HG03520 (cell line): ENCODE results near the gene FOXL3.
"Not testable (repeated sequence)": the region's sequence is repeated elsewhere in the genome, so short reads cannot be mapped to it uniquely, and the experiment has no call there.

Experiments used
- ATAC-seq: cut with Tn5 transposase; IDR thresholded peaks from one replicate; pipeline ENCODE4 v1.9.1; 2021; ENCODE audit warnings: mild to moderate bottlenecking, moderate library complexity; ENCODE audit not compliant: unreplicated experiment

FOXL3 gene

DNA sequence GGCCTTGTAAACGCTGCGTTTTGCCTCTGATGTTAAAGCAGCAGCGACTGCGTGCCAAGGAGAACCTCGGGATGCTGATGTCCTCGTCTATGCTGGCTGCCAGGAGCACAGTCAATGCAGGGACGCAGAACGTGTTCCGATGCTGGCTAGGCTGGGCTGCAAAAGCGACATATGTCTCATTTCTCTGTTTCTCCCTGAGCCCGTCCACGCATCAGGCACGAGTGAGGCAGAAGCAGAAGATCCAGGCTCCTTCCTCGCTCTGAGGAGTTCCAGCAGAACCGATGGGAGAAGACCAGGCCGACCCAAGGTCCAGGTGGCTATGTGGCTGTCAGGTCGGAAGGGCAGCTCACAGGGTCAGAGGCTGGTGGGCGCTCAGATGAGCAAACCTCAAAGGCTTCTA, 3.7 kb upstream of the FOXL3 start:
- no peak for ATAC-seq

GRCh38 chr7:288671-289101, 1.3 kb upstream of the FOXL3 start:
- no peak for ATAC-seq

DNA sequence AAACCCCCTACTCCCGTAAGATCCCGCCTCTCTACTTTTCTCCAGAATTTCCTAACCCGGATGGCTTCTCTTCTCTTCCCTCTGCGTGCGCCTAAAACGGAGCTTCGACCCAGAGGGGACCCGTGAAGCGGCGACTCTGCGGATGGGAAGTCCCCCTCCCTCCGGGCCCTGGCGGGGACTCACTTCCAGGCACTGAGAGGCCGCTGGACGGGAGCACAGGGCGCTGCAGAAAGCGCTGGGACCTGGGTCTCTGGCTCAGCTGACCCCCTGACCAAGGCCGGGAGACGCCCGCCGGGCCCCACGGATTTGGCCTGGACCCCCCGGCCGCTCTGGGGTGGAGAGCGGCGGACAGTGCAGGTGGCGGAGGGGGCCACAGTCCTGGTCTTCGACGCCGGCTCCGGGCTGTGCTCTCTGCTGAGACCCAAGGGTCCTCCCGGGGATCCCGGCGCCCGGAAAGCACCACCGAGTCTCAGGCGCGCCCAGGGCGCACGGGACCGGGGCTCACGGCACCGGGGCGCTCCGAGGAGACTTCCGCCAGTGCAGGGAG, 688 bp upstream of the FOXL3 start:
- no peak for ATAC-seq

- ATAC-seq = no peak
Measured at GRCh38 chr7:290554-291372, 793 bp downstream of the FOXL3 start.

- ATAC-seq = no peak
Measured at GRCh38 chr7:291373-292092, 1.6 kb downstream of the FOXL3 start.

GRCh38 chr7:292226-292625, 2.3 kb downstream of the FOXL3 start:
- ATAC-seq = no peak

DNA sequence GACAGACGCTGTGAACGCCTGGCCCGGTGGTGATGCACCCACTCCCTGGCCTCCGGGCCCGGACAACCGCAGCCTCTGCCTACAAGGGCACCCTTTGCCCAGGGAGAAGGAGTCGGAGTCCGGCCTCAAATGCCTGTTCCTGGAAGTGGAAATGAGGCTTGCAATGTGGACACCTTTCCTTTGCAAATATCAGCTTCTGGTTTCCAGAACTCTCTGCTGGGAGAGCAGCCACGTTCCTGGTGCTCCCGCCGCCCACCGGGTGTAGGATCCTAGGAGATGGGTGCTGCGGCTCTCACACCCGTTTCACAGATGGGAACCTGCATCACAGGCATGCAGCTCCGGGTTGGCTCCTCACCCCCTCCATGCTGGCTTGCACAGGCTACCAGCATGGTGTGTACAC, 2.9 kb downstream of the FOXL3 start:
- ATAC-seq = no peak

DNA sequence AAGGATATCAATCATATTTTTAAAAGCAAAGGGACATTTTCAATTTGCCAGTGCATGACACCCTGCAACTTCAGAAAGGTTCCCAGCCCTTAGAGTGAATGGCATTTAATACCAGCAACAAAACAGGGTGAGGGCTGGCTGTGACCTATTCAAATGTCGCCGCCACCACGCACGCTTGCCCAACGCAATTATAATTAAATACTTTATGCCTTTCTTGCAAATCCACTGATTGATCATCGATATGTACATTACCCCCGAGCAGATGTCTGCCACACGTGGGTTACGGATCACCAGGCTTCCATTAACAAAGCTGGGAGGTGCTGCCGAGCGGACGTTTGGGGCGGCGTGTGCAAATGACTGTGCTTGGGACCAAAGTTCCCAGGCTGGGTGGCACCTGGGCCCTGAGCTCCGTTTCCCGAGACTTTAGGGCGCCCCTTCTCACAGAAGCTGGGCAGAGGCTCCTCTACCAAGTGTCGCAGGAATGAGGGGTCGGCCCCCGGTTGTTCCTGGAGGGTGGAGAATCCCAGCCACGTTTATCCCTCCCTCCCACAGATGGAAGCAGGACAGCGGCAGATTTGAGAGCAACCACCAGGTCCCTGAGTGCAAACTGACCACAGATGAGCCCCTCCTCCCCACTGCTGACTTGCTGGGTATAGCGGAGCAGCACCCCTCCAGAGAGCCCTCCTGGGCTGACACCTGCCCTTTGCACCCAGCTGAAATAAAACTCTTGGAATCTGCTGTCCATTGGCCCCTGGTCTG, 3.9 kb downstream of the FOXL3 start:
- no peak for ATAC-seq

DNA sequence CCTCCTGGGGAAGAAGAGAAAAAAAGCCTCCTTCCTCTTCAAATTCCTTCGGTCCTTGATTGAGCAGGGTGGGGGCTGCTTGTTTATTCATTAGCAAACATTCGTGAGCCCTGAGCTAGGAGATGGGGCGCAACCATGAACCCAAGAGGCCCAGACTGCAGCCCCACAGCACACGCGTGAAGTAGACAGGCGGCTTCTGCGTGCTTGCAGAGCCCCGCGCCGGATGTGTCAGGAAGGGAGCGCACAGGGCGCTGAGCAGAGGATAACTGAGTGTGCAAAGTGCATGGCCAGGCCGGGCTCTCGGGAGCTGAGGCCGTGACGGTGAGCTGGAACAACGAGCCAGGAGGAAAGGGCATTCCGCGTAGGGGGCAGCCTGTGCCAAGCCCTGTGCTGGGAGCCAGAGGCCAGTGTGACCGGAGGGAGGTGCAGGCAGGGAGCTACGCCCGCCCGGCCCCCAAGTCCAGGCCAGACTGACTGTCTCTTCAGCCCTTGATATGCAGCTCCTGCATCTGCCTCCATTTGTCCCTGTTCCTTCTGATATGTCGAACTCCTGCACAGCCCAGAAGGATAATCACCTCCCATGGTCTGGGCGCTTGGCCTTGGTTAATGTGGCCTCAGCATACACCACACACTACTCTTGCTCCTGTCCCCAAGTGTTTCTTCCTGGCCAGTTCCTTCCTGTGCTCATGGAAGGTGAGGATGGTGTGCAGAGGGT, 4.6 kb downstream of the FOXL3 start:
- no peak for ATAC-seq

GRCh38 chr7:295155-296154, 5.5 kb downstream of the FOXL3 start:
- no peak for ATAC-seq

DNA sequence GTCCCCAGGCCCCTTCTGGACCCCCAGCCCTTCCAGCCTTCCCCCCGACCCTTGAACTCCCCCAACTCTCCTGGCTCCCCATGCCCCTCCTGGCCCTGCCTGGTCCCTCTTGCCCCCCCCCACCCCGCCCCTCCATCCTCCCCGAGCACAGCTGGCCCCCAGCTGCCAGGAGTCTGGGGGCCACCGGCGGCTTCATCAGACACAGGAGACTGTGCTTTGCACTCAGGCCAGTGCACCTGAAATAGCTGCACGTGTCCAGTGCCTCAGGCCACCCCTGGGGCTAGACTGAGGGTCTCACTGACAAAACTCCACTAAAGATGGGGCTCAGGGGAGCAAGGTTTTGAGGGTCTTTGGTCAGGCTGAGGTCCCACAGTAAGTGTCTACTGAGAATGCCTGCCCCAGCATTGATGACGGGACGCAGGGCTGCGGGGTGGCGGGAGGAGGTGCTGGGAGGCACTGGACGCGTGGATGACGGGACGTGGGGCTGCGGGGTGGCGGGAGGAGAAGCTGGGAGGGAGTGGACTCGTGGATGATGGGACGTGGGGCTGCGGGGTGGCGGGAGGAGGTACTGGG, 6.5 kb downstream of the FOXL3 start:
- ATAC-seq = no peak

DNA sequence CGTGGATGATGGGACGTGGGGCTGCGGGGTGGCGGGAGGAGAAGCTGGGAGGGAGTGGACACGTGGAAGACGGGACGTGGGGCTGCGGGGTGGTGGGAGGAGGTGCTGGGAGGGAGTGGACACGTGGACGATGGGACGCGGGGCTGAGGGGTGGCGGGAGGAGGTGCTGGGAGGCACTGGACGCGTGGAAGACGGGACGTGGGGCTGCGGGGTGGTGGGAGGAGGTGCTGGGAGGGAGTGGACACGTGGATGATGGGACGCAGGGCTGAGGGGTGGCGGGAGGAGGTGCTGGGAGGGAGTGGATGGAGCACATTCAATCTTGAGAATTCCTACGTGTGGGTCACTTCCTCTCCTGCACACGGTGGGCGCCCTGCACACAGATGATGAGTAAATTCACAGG, 7.2 kb downstream of the FOXL3 start:
- ATAC-seq = not testable (repeated sequence)

- ATAC-seq = no peak
Measured at GRCh38 chr7:297611-298374, 7.8 kb downstream of the FOXL3 start.

GRCh38 chr7:298375-298702, 8.4 kb downstream of the FOXL3 start:
- no peak for ATAC-seq

GRCh38 chr7:298743-299142, 8.8 kb downstream of the FOXL3 start:
- ATAC-seq = no peak

GRCh38 chr7:299169-299568, 9.2 kb downstream of the FOXL3 start:
- ATAC-seq = no peak

DNA sequence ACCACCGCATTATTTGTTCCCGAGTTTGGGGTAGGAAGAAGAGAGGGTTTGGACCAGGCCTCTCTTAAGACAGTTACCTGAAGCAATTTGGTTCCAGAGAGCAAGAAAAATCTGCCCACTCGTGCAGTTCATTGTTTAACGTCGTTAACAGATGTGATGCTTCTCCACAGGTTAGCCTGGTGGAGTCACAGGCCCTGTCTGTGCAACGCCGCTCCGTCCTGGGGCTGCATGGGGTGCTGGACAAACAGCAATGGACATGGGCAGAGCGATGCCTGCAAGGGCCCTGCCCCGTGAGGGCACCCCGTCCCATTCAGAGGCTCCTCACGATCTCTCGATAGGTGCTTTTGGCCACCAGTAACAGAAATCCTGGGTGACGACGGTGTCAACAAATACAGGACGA, 9.7 kb downstream of the FOXL3 start:
- no peak for ATAC-seq

GRCh38 chr7:300048-300447, 10.1 kb downstream of the FOXL3 start:
- no peak for ATAC-seq
